Testis (tissue), 2 donors: ENCODE data around the gene FYCO1.

Experiments
- CTCF ChIP-seq, 3 experiments: fragments of 450-650 bp in 2 of 3; fragments of 200-600 bp in 1 of 3; sonication (generic) in 1 of 3; IDR thresholded peaks; one replicate each; pipeline ENCODE4 v1.5.1; 2016 to 2019; ENCODE audit warnings: antibody characterized with exemption in 3 of 3, mild to moderate bottlenecking in 2 of 3, moderate library complexity in 1 of 3
- POLR2A ChIP-seq: fragments of 450-650 bp; IDR thresholded peaks from one replicate; pipeline ENCODE4 v1.6.1; 2017; ENCODE audit warnings: antibody characterized with exemption, mild to moderate bottlenecking, moderate library complexity

GRCh38 chr3:45890405-45890804 lies 105.2 kb downstream of the FYCO1 start:
- no peak for TF ChIP-seq CTCF (IDR thresholded peaks at IDR 0.05)
- no peak for TF ChIP-seq POLR2A
